HK-2 (cell line): ENCODE measurements around the gene SENP3.

Experiments
- DNase-seq: peaks from one replicate; pipeline ENCODE4 v3.0.0-alpha.2; 2018; ENCODE audit not compliant: unreplicated experiment

Gene SENP3

GRCh38 chr17:7577327-7578199, 15.8 kb downstream of the SENP3 start:
- no peak for DNase-seq

- DNase-seq: peak; percentile 87
Measured at GRCh38 chr17:7579001-7579833, 17.5 kb downstream of the SENP3 start, which contains the start of gene CD68. Gene CD68, plus strand, starts transcription at chr17:7579638. Its CDS starts 40 bp downstream, at chr17:7579678.

GRCh38 chr17:7579834-7580603, 18.3 kb downstream of the SENP3 start:
- no peak for DNase-seq

- no peak for DNase-seq
Measured at GRCh38 chr17:7580604-7581575, 19.2 kb downstream of the SENP3 start.

GRCh38 chr17:7582396-7583252, 20.9 kb downstream of the SENP3 start:
- DNase-seq: no peak

- DNase-seq: peak; percentile 97
Measured at GRCh38 chr17:7583253-7584109, 21.8 kb downstream of the SENP3 start, which contains the start of gene MPDU1. Gene MPDU1, plus strand, starts transcription at chr17:7583852. Its CDS starts 11 bp downstream, at chr17:7583863.

GRCh38 chr17:7586673-7587419, 25.1 kb downstream of the SENP3 start:
- DNase-seq: no peak

- DNase-seq: peak; percentile 57
Measured at GRCh38 chr17:7587420-7588151, 25.9 kb downstream of the SENP3 start.

GRCh38 chr17:7588553-7589203, 27.0 kb downstream of the SENP3 start:
- DNase-seq: no peak

GRCh38 chr17:7589204-7589868, 27.6 kb downstream of the SENP3 start:
- no peak for DNase-seq

- no peak for DNase-seq
Measured at GRCh38 chr17:7589891-7590691, 28.4 kb downstream of the SENP3 start, which contains the start of gene SOX15. Gene SOX15, minus strand, starts transcription at chr17:7590094. Its CDS starts 418 bp downstream, at chr17:7589676.

GRCh38 chr17:7590743-7591142, 29.0 kb downstream of the SENP3 start:
- no peak for DNase-seq

- DNase-seq: no peak
Measured at GRCh38 chr17:7591596-7591995, 29.9 kb downstream of the SENP3 start.

GRCh38 chr17:7592422-7593021, 30.8 kb downstream of the SENP3 start:
- DNase-seq: no peak

- no peak for DNase-seq
Measured at GRCh38 chr17:7593296-7593695, 31.6 kb downstream of the SENP3 start.
